Endodermal cell (in vitro differentiated cells): ENCODE measurements around the gene TRPV6. TPM values are rescaled to one million over a fixed set of nuclear protein-coding genes. Genes with fewer than 3 reads are reported as not detected.

Experiments
- DNase-seq: peaks from one replicate; pipeline ENCODE4 v3.0.0-alpha.2; 2017
- H3K27ac ChIP-seq: 2 replicates; pipeline ENCODE4 v1.5.1; 2013; ENCODE audit warnings: mild to moderate bottlenecking, low read depth, low read length, moderate library complexity
- H3K27me3 ChIP-seq: 2 replicates; pipeline ENCODE4 v1.6.1; 2013; ENCODE audit warnings: mild to moderate bottlenecking, low read length, moderate library complexity; ENCODE audit not compliant: insufficient read depth, control insufficient read depth, poor library complexity, severe bottlenecking
- H3K36me3 ChIP-seq: 2 replicates; pipeline ENCODE4 v1.7.0; 2013; ENCODE audit warnings: mild to moderate bottlenecking, low read length, moderate library complexity; ENCODE audit not compliant: control insufficient read depth, insufficient read depth
- H3K4me1 ChIP-seq: one replicate; pipeline ENCODE4 v1.7.0; 2013; ENCODE audit warnings: low read length; ENCODE audit not compliant: control insufficient read depth, insufficient read depth
- H3K4me3 ChIP-seq: 2 replicates; pipeline ENCODE4 v1.5.1; 2013; ENCODE audit warnings: mild to moderate bottlenecking, low read length, moderate library complexity
- H3K9ac ChIP-seq: 2 replicates; pipeline ENCODE4 v1.6.1; 2013; ENCODE audit warnings: mild to moderate bottlenecking, low read length, moderate library complexity; ENCODE audit not compliant: poor library complexity, severe bottlenecking; ENCODE audit errors: extremely low read depth
- H3K9me3 ChIP-seq: 2 replicates; pipeline ENCODE4 v1.6.1; 2013; ENCODE audit warnings: mild to moderate bottlenecking, low read length, moderate library complexity; ENCODE audit not compliant: control insufficient read depth
- H3K27ac Mint-ChIP-seq: 2 replicates; pipeline ENCODE4 v1.8.0; 2020; ENCODE audit warnings: mixed read lengths
- H3K27me3 Mint-ChIP-seq: 2 replicates; pipeline ENCODE4 v1.8.0; 2021; ENCODE audit warnings: mild to moderate bottlenecking, mixed read lengths; ENCODE audit not compliant: insufficient read depth
- H3K36me3 Mint-ChIP-seq: 2 replicates; pipeline ENCODE4 v1.8.0; 2020; ENCODE audit warnings: low read depth, mixed read lengths
- H3K4me1 Mint-ChIP-seq: 2 replicates; pipeline ENCODE4 v1.8.0; 2020; ENCODE audit warnings: mixed read lengths
- H3K4me3 Mint-ChIP-seq: 2 replicates; pipeline ENCODE4 v1.8.0; 2020; ENCODE audit warnings: mild to moderate bottlenecking, moderate library complexity, mixed read lengths
- H3K9me3 Mint-ChIP-seq: 2 replicates; pipeline ENCODE4 v1.8.0; 2020; ENCODE audit warnings: mild to moderate bottlenecking, mixed read lengths
- CTCF ChIP-seq: fragments of 200-600 bp; sonication (generic); conservative IDR thresholded peaks from 2 replicates; pipeline ENCODE4 v1.5.0; 2021; ENCODE audit warnings: antibody characterized with exemption, mild to moderate bottlenecking
- WGBS, 2 experiments: methylation state at CpG; one replicate each; pipeline versions ENCODE4 v1.1.5 to v1.1.7; 2013; ENCODE audit warnings: missing lambda C conversion rate in 2 of 2, mixed read lengths in 1 of 2; ENCODE audit not compliant: insufficient coverage in 1 of 2, insufficient read length in 1 of 2; 5-methylcytosine and 5-hydroxymethylcytosine counted together
- total RNA-seq, 2 donors: library from RNA; stranded (reverse); fragmentation: NEBNext Ultra II Directional in 1 of 2; extraction: Animal tissue kit (Norgen Biotek cat#: 25700) in 1 of 2; gene quantifications; 2 replicates in 1 of 2; 3 replicates in 1 of 2; pipeline ENCODE4 v1.2.1, GENCODE V29; 2021

Gene TRPV6
- total RNA-seq, 2 donors from 2014 or later: 2.7 to 4.1 TPM

DNA sequence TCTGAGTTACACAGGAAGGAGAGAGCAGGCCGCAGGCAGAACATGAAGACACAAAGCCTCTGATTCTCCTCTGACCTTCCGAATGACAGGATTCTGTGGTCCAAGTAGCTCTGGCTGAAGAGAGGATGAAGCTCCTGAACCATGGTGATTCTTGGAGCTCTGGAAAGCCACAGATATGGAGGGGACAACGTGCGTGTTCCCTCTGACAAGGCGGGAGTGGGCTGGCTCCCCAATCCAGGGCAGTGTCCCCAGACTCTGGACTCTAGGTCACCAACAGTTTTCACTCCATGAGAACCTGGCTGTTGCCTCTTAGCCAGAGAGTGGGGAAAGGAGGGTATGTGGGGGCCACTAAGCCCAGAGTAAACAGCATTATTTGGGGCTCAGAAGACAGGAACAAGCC, 7.4 kb upstream of the TRPV6 start:
- DNase-seq: peak; percentile 17
- H3K27me3 Mint-ChIP-seq: peaks cover 38% of the 10 kb centered on the region

GRCh38 chr7:142891490-142892082, 6.0 kb upstream of the TRPV6 start:
- Histone ChIP-seq H3K9me3 (no peaks in the 10 kb centered on the region), H3K27ac (no peak overlapping the region), H3K27me3 (no peaks in the 10 kb centered on the region), H3K4me1 (no peaks in the 10 kb centered on the region), H3K36me3 (no peaks in the 10 kb centered on the region), H3K9ac (no peak overlapping the region), H3K4me3 (no peak overlapping the region)
- Mint-ChIP-seq H3K36me3 (no peaks in the 10 kb centered on the region), H3K9me3 (peaks cover 4% of the 10 kb centered on the region), H3K27me3 (peaks cover 28% of the 10 kb centered on the region), H3K4me1 (peaks cover 14% of the 10 kb centered on the region), H3K27ac (no peak overlapping the region), H3K4me3 (no peak overlapping the region)
- DNase-seq: peak; percentile 39
- 89 to 92% methylated on average over 4 to 10 of the region's 10 CpGs for WGBS, 2 experiments
- no peak for TF ChIP-seq CTCF

More for the DNA sequence above, 7.4 kb upstream of the TRPV6 start:
- Histone ChIP-seq H3K4me3 (no peak overlapping the region), H3K9ac (no peak overlapping the region), H3K4me1 (no peaks in the 10 kb centered on the region), H3K27ac (no peak overlapping the region), H3K9me3 (no peaks in the 10 kb centered on the region), H3K36me3 (no peaks in the 10 kb centered on the region), H3K27me3 (peaks cover 9% of the 10 kb centered on the region)
- Mint-ChIP-seq H3K9me3 (peaks cover 4% of the 10 kb centered on the region), H3K27ac (no peak overlapping the region), H3K4me3 (no peak overlapping the region), H3K36me3 (no peaks in the 10 kb centered on the region), H3K4me1 (peaks cover 13% of the 10 kb centered on the region)
- 87 to 94% methylated on average over 5 of the region's 5 CpGs for WGBS, 2 experiments
- TF ChIP-seq CTCF: no peak

DNA sequence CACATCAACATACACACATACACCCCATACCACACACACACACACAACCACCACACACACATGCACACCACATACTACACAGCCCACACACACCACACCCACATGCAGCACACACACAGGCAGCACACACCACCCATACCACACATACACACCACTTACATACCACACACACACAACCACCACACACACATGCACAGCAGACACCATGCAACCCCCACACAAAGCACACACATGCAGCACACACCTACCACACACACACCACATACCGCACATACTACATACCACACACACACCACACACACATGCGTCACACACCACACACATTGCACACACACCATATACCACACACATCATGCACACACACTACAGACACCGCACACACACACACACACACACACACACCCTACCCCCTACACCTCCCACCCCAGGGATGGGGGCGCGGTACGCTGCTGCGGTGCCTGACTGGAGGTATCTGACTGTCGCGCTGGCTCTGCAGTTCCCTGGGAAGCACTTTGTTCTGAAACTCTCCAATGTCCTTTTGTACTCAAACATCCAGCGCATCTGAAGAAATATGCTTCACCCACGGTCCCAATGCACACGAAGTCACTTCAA, 5.4 kb upstream of the TRPV6 start:
- H3K4me1 ChIP-seq: no peaks in the 10 kb centered on the region
- no peaks in the 10 kb centered on the region for H3K9me3 ChIP-seq
- Mint-ChIP-seq H3K4me3 (no peak overlapping the region), H3K27me3 (peaks cover 28% of the 10 kb centered on the region), H3K4me1 (peaks cover 15% of the 10 kb centered on the region), H3K27ac (no peak overlapping the region), H3K36me3 (no peaks in the 10 kb centered on the region), H3K9me3 (peaks cover 4% of the 10 kb centered on the region)
- DNase-seq: no peak
- 91% methylated on average over 5 to 12 of the region's 12 CpGs for WGBS, 2 experiments
- TF ChIP-seq CTCF: no peak
- H3K9ac ChIP-seq: no peak overlapping the region
- no peaks in the 10 kb centered on the region for H3K36me3 ChIP-seq
- no peak overlapping the region for H3K4me3 ChIP-seq
- no peaks in the 10 kb centered on the region for H3K27me3 ChIP-seq
- H3K27ac ChIP-seq: no peak overlapping the region
